ENCODE results near the gene PCCA. TPM values are rescaled to one million over a fixed set of nuclear protein-coding genes. Genes with fewer than 3 reads are reported as not detected.

PCCA gene
- total and polyA plus RNA-seq, 2 experiments from 2014 or later: 41.9 to 46.6 TPM

- Mint-ChIP-seq H3K27me3 (ENCODE audit: insufficient read depth, low read depth, poor library complexity) (peaks cover 2% of the 10 kb centered on the region), H3K27ac (no peak overlapping the region), H3K9me3 (no peaks in the 10 kb centered on the region; the same call in 2 of the 3 replicates), H3K4me1 (peaks cover 38% of the 10 kb centered on the region), H3K36me3 (ENCODE audit: low read depth) (peaks cover 3% of the 10 kb centered on the region; the same call in 2 of the 3 replicates), H3K4me3 (no peak overlapping the region)
- no peak overlapping the region for H3K27ac ChIP-seq (ENCODE audit: low read depth)
- H3K4me2 ChIP-seq: no peak overlapping the region
- no peak overlapping the region for H3K4me3 ChIP-seq
- peaks cover 32% of the 10 kb centered on the region for H3K4me1 ChIP-seq (ENCODE audit: insufficient read depth)
- H3K9me2 ChIP-seq (ENCODE audit: insufficient read depth): no peaks in the 10 kb centered on the region
- H3F3A ChIP-seq (replicated peaks; ENCODE audit: low read depth): no peaks in the 10 kb centered on the region
- ATAC-seq (no peak), DNase-seq (ENCODE audit: low spot score) (no peak)
- no peak overlapping the region for H2AFZ ChIP-seq
- no peaks in the 10 kb centered on the region for H3K79me2 ChIP-seq (replicated peaks; ENCODE audit: insufficient read depth)
- TF ChIP-seq, protein P1, sequence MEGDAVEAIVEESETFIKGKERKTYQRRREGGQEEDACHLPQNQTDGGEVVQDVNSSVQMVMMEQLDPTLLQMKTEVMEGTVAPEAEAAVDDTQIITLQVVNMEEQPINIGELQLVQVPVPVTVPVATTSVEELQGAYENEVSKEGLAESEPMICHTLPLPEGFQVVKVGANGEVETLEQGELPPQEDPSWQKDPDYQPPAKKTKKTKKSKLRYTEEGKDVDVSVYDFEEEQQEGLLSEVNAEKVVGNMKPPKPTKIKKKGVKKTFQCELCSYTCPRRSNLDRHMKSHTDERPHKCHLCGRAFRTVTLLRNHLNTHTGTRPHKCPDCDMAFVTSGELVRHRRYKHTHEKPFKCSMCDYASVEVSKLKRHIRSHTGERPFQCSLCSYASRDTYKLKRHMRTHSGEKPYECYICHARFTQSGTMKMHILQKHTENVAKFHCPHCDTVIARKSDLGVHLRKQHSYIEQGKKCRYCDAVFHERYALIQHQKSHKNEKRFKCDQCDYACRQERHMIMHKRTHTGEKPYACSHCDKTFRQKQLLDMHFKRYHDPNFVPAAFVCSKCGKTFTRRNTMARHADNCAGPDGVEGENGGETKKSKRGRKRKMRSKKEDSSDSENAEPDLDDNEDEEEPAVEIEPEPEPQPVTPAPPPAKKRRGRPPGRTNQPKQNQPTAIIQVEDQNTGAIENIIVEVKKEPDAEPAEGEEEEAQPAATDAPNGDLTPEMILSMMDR (conservative IDR thresholded peaks at IDR 0.05; ENCODE audit: low read depth in 2 of 2): no peak
- TF ChIP-seq JUNB (IDR thresholded peaks at IDR 0.05; ENCODE audit: unreplicated experiment): no peak
- no peak for TF ChIP-seq EZH2 (IDR thresholded peaks at IDR 0.05; ENCODE audit: low read depth, unreplicated experiment)
- no peak for TF ChIP-seq NANOG (IDR thresholded peaks at IDR 0.05; ENCODE audit: borderline replicate concordance)
- no peak for TF ChIP-seq STAT1 (IDR thresholded peaks at IDR 0.05; ENCODE audit: unreplicated experiment)
- TF ChIP-seq ETS1 (IDR thresholded peaks at IDR 0.05): no peak
- TF ChIP-seq, protein P2, sequence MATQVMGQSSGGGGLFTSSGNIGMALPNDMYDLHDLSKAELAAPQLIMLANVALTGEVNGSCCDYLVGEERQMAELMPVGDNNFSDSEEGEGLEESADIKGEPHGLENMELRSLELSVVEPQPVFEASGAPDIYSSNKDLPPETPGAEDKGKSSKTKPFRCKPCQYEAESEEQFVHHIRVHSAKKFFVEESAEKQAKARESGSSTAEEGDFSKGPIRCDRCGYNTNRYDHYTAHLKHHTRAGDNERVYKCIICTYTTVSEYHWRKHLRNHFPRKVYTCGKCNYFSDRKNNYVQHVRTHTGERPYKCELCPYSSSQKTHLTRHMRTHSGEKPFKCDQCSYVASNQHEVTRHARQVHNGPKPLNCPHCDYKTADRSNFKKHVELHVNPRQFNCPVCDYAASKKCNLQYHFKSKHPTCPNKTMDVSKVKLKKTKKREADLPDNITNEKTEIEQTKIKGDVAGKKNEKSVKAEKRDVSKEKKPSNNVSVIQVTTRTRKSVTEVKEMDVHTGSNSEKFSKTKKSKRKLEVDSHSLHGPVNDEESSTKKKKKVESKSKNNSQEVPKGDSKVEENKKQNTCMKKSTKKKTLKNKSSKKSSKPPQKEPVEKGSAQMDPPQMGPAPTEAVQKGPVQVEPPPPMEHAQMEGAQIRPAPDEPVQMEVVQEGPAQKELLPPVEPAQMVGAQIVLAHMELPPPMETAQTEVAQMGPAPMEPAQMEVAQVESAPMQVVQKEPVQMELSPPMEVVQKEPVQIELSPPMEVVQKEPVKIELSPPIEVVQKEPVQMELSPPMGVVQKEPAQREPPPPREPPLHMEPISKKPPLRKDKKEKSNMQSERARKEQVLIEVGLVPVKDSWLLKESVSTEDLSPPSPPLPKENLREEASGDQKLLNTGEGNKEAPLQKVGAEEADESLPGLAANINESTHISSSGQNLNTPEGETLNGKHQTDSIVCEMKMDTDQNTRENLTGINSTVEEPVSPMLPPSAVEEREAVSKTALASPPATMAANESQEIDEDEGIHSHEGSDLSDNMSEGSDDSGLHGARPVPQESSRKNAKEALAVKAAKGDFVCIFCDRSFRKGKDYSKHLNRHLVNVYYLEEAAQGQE (IDR thresholded peaks at IDR 0.05; ENCODE audit: unreplicated experiment): no peak
- TF ChIP-seq ZNF114 (CRISPR knock-in tag; IDR thresholded peaks at IDR 0.05): no peak
- no peak for TF ChIP-seq ZNF331 (CRISPR knock-in tag; IDR thresholded peaks at IDR 0.05; ENCODE audit: low read depth)
- no peak for TF ChIP-seq POLR2AphosphoS5 (IDR thresholded peaks at IDR 0.05; ENCODE audit: low read depth)
- no peak for TF ChIP-seq CREB1 (CRISPR knock-in tag; IDR thresholded peaks at IDR 0.05; ENCODE audit: low read depth)
- no peak for TF ChIP-seq ZNF462 (CRISPR knock-in tag; IDR thresholded peaks at IDR 0.05)
- TF ChIP-seq EZH2phosphoT487 (IDR thresholded peaks at IDR 0.05; ENCODE audit: unreplicated experiment): no peak
- no peaks in the 10 kb centered on the region for H3K27me3 ChIP-seq (ENCODE audit: insufficient read depth)
- H4K20me1 ChIP-seq (replicated peaks; ENCODE audit: insufficient read depth): no peaks in the 10 kb centered on the region
- 0 out of 2 replicates have a peak, but pooled peaks cover 4% of the 10 kb centered on the region for H3K36me3 ChIP-seq (ENCODE audit: insufficient read depth)
Measured at GRCh38 chr13:100460266-100460665, 371.4 kb downstream of the PCCA start.

Data from GM23338 (cell line).